B cell (primary cell): ENCODE measurements around the gene LBX2. TPM values are rescaled to one million over a fixed set of nuclear protein-coding genes. Genes with fewer than 3 reads are reported as not detected.

ENCODE experiments used
- ATAC-seq: fragments of 200-7000 bp; cut with Tn5 transposase; one replicate; pipeline ENCODE4 v1.10.0; 2021; ENCODE audit warnings: low read depth, mild to moderate bottlenecking, moderate number of reproducible peaks, moderate library complexity
- CTCF ChIA-PET: fragments of 350-600 bp; sonication (Branson Sonifier 250); formaldehyde crosslinking; loops from one replicate; lab custom pipeline; 2021; ENCODE audit warnings: antibody characterized with exemption, inconsistent platforms; lab: Charles Lee
- POLR2A ChIA-PET: fragments of 350-600 bp; sonication (Branson Sonifier 250); formaldehyde crosslinking; loops from one replicate; lab custom pipeline; 2021; ENCODE audit warnings: antibody characterized with exemption; lab: Charles Lee
- DNase-seq: peaks from one replicate; pipeline ENCODE4 v3.0.0; 2013
- H2AFZ ChIP-seq: 2 replicates; pipeline ENCODE4 v1.6.1; 2012; ENCODE audit warnings: mild to moderate bottlenecking, low read depth, low read length; ENCODE audit not compliant: insufficient read depth, poor library complexity, severe bottlenecking
- H3K27ac ChIP-seq, 2 donors: 1 replicate in 1 of 2; 2 replicates in 1 of 2; pipeline ENCODE4 v1.5.1; 2012 to 2013; ENCODE audit warnings: low read length in 2 of 2, mild to moderate bottlenecking in 2 of 2, moderate library complexity in 1 of 2
- H3K27me3 ChIP-seq, 4 experiments: fragments of 200-600 bp in 1 of 4; sonication (generic) in 1 of 4; replicated peaks in 1 of 4; 1 replicate in 2 of 4; 2 replicates in 2 of 4; pipeline versions ENCODE4 v1.6.1 to v1.7.0; 2013 to 2016; ENCODE audit warnings: low read length in 3 of 4, mild to moderate bottlenecking in 2 of 4, mixed read lengths in 1 of 4, moderate library complexity in 1 of 4; ENCODE audit not compliant: insufficient read depth in 4 of 4, control insufficient read depth in 3 of 4; ENCODE audit errors: control extremely low read depth in 1 of 4
- H3K36me3 ChIP-seq, 2 experiments: replicated peaks in 1 of 2; 1 replicate in 1 of 2; 2 replicates in 1 of 2; pipeline versions ENCODE4 v1.6.1 to v1.7.1; 2013; ENCODE audit warnings: low read length in 1 of 2; ENCODE audit not compliant: insufficient read depth in 2 of 2, control insufficient read depth in 1 of 2; ENCODE audit errors: control extremely low read depth in 1 of 2, extremely low read depth in 1 of 2
- H3K4me1 ChIP-seq, 2 donors: fragments of 200-600 bp in 1 of 2; sonication (generic) in 1 of 2; 1 replicate in 1 of 2; 2 replicates in 1 of 2; pipeline versions ENCODE4 v1.5.1 to v1.6.1; 2013 to 2017; ENCODE audit warnings: low read length in 2 of 2; ENCODE audit not compliant: control insufficient read depth in 2 of 2, insufficient read depth in 2 of 2
- H3K4me2 ChIP-seq: replicated peaks from 2 replicates; pipeline ENCODE3; 2012; ENCODE audit warnings: mild to moderate bottlenecking, low read depth, low read length; ENCODE audit not compliant: poor library complexity, severe bottlenecking
- H3K4me3 ChIP-seq, 5 experiments: fragments of 200-600 bp in 1 of 5; sonication (generic) in 1 of 5; 1 replicate in 3 of 5; 2 replicates in 2 of 5; pipeline versions ENCODE4 v1.5.1 to v1.7.0; 2011 to 2016; ENCODE audit warnings: low read length in 4 of 5, mild to moderate bottlenecking in 4 of 5, low read depth in 2 of 5, control low read depth in 1 of 5, moderate library complexity in 1 of 5; ENCODE audit not compliant: insufficient read depth in 1 of 5; ENCODE audit errors: control extremely low read depth in 1 of 5, extremely low read depth in 1 of 5
- H3K79me2 ChIP-seq: fragments of 200-600 bp; sonication (generic); one replicate; pipeline ENCODE4 v1.6.0; 2016; ENCODE audit warnings: low read length; ENCODE audit not compliant: control insufficient read depth, insufficient read depth
- H3K9ac ChIP-seq: fragments of 200-600 bp; sonication (generic); 2 replicates; pipeline ENCODE4 v1.6.1; 2017; ENCODE audit warnings: mild to moderate bottlenecking, low read length, moderate library complexity
- H3K9me3 ChIP-seq, 3 donors: one replicate each; pipeline versions ENCODE4 v1.6.1 to v1.7.1; 2013; ENCODE audit warnings: low read length in 2 of 3; ENCODE audit not compliant: control insufficient read depth in 2 of 3, insufficient read depth in 1 of 3; ENCODE audit errors: control extremely low read depth in 1 of 3
- H4K20me1 ChIP-seq: 2 replicates; pipeline ENCODE4 v1.6.0; 2012; ENCODE audit warnings: mild to moderate bottlenecking, low read length; ENCODE audit not compliant: insufficient read depth, control insufficient read depth, poor library complexity, severe bottlenecking
- H3K27ac Mint-ChIP-seq: one replicate; pipeline ENCODE4 v1.8.0; 2021; ENCODE audit warnings: mixed read lengths
- H3K27me3 Mint-ChIP-seq: one replicate; pipeline ENCODE4 v1.8.0; 2021; ENCODE audit warnings: mixed read lengths
- H3K4me1 Mint-ChIP-seq: one replicate; pipeline ENCODE4 v1.8.0; 2021; ENCODE audit warnings: mixed read lengths
- H3K4me3 Mint-ChIP-seq: one replicate; pipeline ENCODE4 v1.8.0; 2021; ENCODE audit warnings: mixed read lengths
- H3K9me3 Mint-ChIP-seq: one replicate; pipeline ENCODE4 v1.8.0; 2022; ENCODE audit warnings: mixed read lengths; ENCODE audit not compliant: insufficient read depth
- EZH2 ChIP-seq: IDR thresholded peaks from 2 replicates; pipeline ENCODE4 v1.6.1; 2012; ENCODE audit warnings: borderline replicate concordance, low read depth, mild to moderate bottlenecking, moderate library complexity, low read length; ENCODE audit not compliant: insufficient read depth, poor library complexity, severe bottlenecking
- WGBS: methylation state at CpG from one replicate; pipeline ENCODE4 v1.1.5; 2013; ENCODE audit warnings: missing lambda C conversion rate; ENCODE audit not compliant: insufficient coverage; 5-methylcytosine and 5-hydroxymethylcytosine counted together
- intact Hi-C: fragments of 100-400 bp; cut with micrococcal nuclease; formaldehyde crosslinking; loops from one replicate; pipeline ENCODE4 v1.10.0; 2022
- polyA plus RNA-seq: library from polyadenylated mRNA; depleted of rRNA; stranded (reverse); fragments of >200 nt; gene quantifications from 2 replicates; pipeline ENCODE4 v1.2.3, GENCODE V29; 2012
- total RNA-seq, 2 donors: library from RNA; stranded (reverse); fragments of 120-200 nt in 1 of 2; gene quantifications; 1 replicate in 1 of 2; 2 replicates in 1 of 2; pipeline versions ENCODE4 v1.2.3 to v1.2.4, GENCODE V29; 2013 to 2022
- TF ChIP-seq, protein P1 (sequence below): fragments of 200-600 bp; IDR thresholded peaks from one replicate; pipeline ENCODE4 v1.8.0; 2022; ENCODE audit warnings: antibody characterized with exemption, mild to moderate bottlenecking

LBX2 gene
- total and polyA plus RNA-seq, 2 donors (not counting 1 experiment from before 2014, with no cell fraction given) = 1.1 to 2.0 TPM

DNA sequence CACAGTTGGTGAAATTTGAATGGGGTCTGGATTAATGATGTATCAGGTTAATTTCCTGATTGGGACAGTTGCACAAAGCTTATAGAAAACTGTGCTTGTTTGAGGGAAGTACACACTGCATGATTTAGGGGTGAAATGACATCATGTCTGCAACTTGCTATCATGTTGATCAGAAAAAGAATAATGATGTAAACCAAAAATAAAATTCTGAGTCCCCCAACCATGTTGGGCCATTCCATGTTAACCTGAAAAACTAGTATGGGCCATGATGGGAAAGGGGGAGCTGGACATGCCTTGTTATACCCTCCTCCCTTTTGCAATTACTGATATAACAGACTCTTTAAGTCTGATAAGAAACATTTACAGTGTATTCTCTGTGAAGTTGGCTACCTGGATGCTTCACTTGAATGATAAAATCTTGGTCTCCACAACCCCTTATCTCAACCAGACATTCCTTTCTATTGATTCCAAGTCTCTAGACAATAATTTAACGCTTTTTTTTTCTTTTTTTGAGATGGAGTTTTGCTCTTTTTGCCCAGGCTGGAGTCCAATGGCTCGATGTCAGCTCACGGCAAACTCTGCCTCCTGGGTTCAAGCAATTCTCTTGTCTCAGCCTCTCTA is 48.7 kb downstream of the LBX2 start:
- Histone ChIP-seq H3K27ac (no peak overlapping the region), H3K9me3 (no peaks in the 10 kb centered on the region), H2AFZ (no peak overlapping the region), H3K4me3 (no peak overlapping the region), H3K4me1 (peaks cover 10 to 20% of the 10 kb centered on the region in 2 donors), H3K9ac (no peak overlapping the region), H3K27me3 (no peaks in the 10 kb centered on the region), H3K4me2 (no peak overlapping the region), H3K79me2 (peaks cover 7% of the 10 kb centered on the region), H3K36me3 (no peaks in the 10 kb centered on the region), H4K20me1 (peaks cover 2% of the 10 kb centered on the region)
- ChIA-PET CTCF (no interaction called here), POLR2A (no interaction called here)
- H3K27me3 Mint-ChIP-seq = peaks cover under 1% of the 10 kb centered on the region
- DNase-seq = no peak
- H3K27ac Mint-ChIP-seq = no peak overlapping the region
- H3K4me3 Mint-ChIP-seq = no peak overlapping the region
- peaks cover 25% of the 10 kb centered on the region for H3K4me1 Mint-ChIP-seq
- WGBS = no CpG with 5 or more reads among the region's 3 CpGs
- ATAC-seq = no peak
- intact Hi-C loops = no loop called here
- H3K9me3 Mint-ChIP-seq = no peaks in the 10 kb centered on the region
- TF ChIP-seq, protein P1, sequence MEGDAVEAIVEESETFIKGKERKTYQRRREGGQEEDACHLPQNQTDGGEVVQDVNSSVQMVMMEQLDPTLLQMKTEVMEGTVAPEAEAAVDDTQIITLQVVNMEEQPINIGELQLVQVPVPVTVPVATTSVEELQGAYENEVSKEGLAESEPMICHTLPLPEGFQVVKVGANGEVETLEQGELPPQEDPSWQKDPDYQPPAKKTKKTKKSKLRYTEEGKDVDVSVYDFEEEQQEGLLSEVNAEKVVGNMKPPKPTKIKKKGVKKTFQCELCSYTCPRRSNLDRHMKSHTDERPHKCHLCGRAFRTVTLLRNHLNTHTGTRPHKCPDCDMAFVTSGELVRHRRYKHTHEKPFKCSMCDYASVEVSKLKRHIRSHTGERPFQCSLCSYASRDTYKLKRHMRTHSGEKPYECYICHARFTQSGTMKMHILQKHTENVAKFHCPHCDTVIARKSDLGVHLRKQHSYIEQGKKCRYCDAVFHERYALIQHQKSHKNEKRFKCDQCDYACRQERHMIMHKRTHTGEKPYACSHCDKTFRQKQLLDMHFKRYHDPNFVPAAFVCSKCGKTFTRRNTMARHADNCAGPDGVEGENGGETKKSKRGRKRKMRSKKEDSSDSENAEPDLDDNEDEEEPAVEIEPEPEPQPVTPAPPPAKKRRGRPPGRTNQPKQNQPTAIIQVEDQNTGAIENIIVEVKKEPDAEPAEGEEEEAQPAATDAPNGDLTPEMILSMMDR = no peak
- no peak for TF ChIP-seq EZH2

DNA sequence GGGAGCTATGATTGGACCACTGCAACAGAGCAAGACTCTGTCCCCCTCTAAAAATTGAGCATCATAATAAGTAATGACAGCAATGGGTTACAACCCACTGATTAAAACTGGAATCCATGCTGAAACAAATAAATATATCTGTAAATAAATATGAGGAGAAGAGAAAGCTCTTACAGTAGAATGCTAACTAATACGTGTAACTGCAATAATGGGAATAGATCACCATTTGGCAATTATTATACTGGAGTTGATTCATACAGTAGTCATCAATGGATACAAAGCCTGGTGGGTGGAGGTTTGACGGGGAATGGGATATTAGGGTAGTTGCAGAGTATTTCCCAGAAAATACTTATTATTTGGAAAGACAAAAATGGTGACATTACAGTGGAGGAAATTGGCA is 50.6 kb downstream of the LBX2 start:
- CTCF ChIA-PET = no interaction called here
- Histone ChIP-seq H3K36me3 (no peaks in the 10 kb centered on the region), H3K79me2 (no peaks in the 10 kb centered on the region), H3K9me3 (no peaks in the 10 kb centered on the region), H3K27me3 (peaks cover 0 to 7% (median 1%) of the 10 kb centered on the region in 4 experiments), H4K20me1 (no peaks in the 10 kb centered on the region), H3K9ac (no peak overlapping the region), H3K27ac (no peak overlapping the region), H2AFZ (no peak overlapping the region), H3K4me1 (peaks cover 0 to 7% of the 10 kb centered on the region in 2 donors), H3K4me3 (no peak overlapping the region), H3K4me2 (no peak overlapping the region)
- ATAC-seq = no peak
- intact Hi-C loops = no loop called here
- H3K27ac Mint-ChIP-seq = no peak overlapping the region
- WGBS = no CpG with 5 or more reads among the region's 2 CpGs
- no peak for TF ChIP-seq EZH2
- TF ChIP-seq, protein P1 = no peak
- H3K4me1 Mint-ChIP-seq = peaks cover 11% of the 10 kb centered on the region
- POLR2A ChIA-PET = no interaction called here
- no peaks in the 10 kb centered on the region for H3K9me3 Mint-ChIP-seq
- H3K27me3 Mint-ChIP-seq = peaks cover 10% of the 10 kb centered on the region
- no peak overlapping the region for H3K4me3 Mint-ChIP-seq
- DNase-seq = no peak
